SJSA1 (cell line): ENCODE results near the gene THSD4. TPM values are rescaled to one million over a fixed set of nuclear protein-coding genes. Genes with fewer than 3 reads are reported as not detected.

Source experiments
- DNase-seq, 2 experiments: peaks; one replicate each; pipeline ENCODE4 v3.0.0-alpha.2; 2015 to 2020; ENCODE audit warnings: low spot score in 2 of 2, low read depth in 1 of 2
- H3K27ac ChIP-seq: fragments of 250-450 bp; sonication (Bioruptor Pico); 2 replicates; pipeline ENCODE4 v1.5.1; 2020; ENCODE audit warnings: mild to moderate bottlenecking, moderate library complexity
- H3K27me3 ChIP-seq: fragments of 250-450 bp; sonication (Bioruptor Pico); replicated peaks from 2 replicates; pipeline ENCODE4 v1.5.1; 2020; ENCODE audit warnings: mild to moderate bottlenecking, moderate library complexity
- H3K36me3 ChIP-seq: fragments of 250-450 bp; sonication (Bioruptor Pico); 2 replicates; pipeline ENCODE4 v1.5.1; 2020; ENCODE audit warnings: mild to moderate bottlenecking
- H3K4me1 ChIP-seq: fragments of 250-450 bp; sonication (Bioruptor Pico); replicated peaks from 2 replicates; pipeline ENCODE4 v1.6.1; 2021; ENCODE audit warnings: mild to moderate bottlenecking
- H3K4me3 ChIP-seq: fragments of 250-450 bp; sonication (Bioruptor Pico); 2 replicates; pipeline ENCODE4 v1.5.1; 2020; ENCODE audit warnings: mild to moderate bottlenecking
- H3K9me3 ChIP-seq: fragments of 250-450 bp; sonication (Bioruptor Pico); replicated peaks from 2 replicates; pipeline ENCODE4 v1.5.1; 2020; ENCODE audit warnings: mild to moderate bottlenecking
- total RNA-seq: library from RNA; depleted of rRNA; stranded (reverse); fragments of >200 nt; shearing (Covaris generic); gene quantifications from 2 replicates; pipeline ENCODE4 v1.2.3, GENCODE V29; 2014; rRNA removed

Gene THSD4
- total RNA-seq, 1 experiment from 2014 or later: 14.6 TPM

DNA sequence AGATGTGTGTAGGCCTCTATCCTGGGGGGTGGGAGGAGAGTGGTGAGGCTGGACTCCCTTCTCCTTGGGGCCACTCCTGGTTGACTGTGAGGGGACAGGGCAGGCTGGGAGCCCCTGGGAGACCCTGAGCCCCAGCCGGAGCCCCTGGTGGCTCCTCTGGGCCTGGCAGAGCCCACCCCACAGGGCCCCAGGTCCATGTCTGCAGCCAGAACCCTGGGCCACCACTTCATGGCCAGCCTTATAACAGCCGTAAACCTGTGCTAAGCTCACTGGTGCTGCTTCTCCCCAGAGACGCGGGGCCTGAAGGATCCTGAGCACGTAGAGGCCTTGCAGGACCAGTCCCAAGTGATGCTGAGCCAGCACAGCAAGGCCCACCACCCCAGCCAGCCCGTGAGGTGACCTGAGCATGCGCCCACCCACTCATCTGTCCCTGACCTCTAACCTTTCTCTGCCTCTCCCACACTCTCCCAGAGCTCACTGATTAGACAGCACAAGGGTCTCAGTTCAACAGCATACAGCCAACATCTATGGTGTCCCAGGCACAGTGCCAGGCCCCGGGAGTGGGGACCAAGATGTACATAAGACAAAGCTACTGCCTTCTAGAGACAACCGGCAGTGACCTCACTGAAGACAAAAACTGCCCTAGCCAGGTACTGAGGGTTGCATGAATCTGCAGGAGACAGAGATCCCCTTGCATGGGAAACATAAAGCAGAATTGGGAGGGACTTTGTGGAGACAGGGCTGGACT, 698.6 kb downstream of the THSD4 start:
- H3K36me3 ChIP-seq: no peaks in the 10 kb centered on the region
- no peaks in the 10 kb centered on the region for H3K4me1 ChIP-seq
- DNase-seq: no peak
- H3K4me3 ChIP-seq: no peak overlapping the region
- H3K9me3 ChIP-seq: no peaks in the 10 kb centered on the region
- H3K27me3 ChIP-seq: no peaks in the 10 kb centered on the region
- H3K27ac ChIP-seq: no peak overlapping the region

DNA sequence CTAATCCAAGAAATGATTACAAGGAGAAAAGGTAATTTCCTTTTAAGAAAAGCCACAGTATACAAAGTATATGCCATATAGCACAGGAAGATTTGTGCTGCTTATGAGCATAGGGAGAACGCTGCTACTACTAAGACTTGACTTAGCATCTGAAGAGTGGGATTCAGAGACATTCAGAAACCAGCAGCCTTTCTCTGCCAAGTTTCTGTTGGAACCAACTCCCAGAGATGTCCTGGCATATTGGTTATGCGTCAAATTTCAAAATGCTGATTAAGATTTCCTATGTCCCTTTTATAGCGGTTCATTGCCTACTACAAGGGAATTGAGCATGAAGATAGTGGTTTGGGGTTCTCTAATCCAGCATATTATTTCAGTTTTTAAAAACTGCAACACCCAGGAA, 700.0 kb downstream of the THSD4 start:
- no peak overlapping the region for H3K27ac ChIP-seq
- H3K4me3 ChIP-seq: no peak overlapping the region
- no peaks in the 10 kb centered on the region for H3K4me1 ChIP-seq
- no peak for DNase-seq
- H3K27me3 ChIP-seq: no peaks in the 10 kb centered on the region
- no peaks in the 10 kb centered on the region for H3K36me3 ChIP-seq
- no peaks in the 10 kb centered on the region; the same call in 1 of the 2 replicates for H3K9me3 ChIP-seq

DNA sequence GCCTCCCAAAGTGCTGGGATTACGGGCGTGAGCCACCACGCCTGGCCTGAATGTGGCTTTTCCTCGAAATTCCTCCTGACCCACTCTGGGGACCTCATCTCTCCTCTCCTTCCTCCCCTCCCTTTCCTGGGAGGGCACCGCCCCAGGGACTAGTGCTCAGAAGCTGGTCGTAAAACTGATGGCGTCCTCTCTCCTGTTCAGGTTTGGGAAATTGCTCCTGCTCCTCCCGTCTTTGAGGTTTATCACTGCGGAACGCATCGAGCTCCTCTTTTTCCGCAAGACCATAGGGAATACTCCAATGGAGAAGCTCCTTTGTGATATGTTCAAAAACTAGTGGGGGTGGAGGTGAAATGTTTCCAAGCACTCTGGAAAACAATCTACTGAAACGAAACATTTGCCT, 702.1 kb downstream of the THSD4 start:
- Histone ChIP-seq H3K27me3 (no peaks in the 10 kb centered on the region), H3K36me3 (no peaks in the 10 kb centered on the region), H3K4me3 (no peak overlapping the region), H3K27ac (no peak overlapping the region), H3K4me1 (no peaks in the 10 kb centered on the region), H3K9me3 (peaks cover 7% of the 10 kb centered on the region)
- DNase-seq: no peak

GRCh38 chr15:71820127-71820526, 704.9 kb downstream of the THSD4 start:
- Histone ChIP-seq H3K36me3 (no peaks in the 10 kb centered on the region; the same call in 1 of the 2 replicates), H3K9me3 (peaks cover 7% of the 10 kb centered on the region), H3K27me3 (no peaks in the 10 kb centered on the region), H3K4me1 (no peaks in the 10 kb centered on the region), H3K27ac (no peak overlapping the region), H3K4me3 (no peak overlapping the region)
- DNase-seq: no peak

GRCh38 chr15:71821547-71822129, 706.4 kb downstream of the THSD4 start:
- peaks cover 6% of the 10 kb centered on the region for H3K36me3 ChIP-seq
- no peak for DNase-seq
- peaks cover 7% of the 10 kb centered on the region for H3K9me3 ChIP-seq

DNA sequence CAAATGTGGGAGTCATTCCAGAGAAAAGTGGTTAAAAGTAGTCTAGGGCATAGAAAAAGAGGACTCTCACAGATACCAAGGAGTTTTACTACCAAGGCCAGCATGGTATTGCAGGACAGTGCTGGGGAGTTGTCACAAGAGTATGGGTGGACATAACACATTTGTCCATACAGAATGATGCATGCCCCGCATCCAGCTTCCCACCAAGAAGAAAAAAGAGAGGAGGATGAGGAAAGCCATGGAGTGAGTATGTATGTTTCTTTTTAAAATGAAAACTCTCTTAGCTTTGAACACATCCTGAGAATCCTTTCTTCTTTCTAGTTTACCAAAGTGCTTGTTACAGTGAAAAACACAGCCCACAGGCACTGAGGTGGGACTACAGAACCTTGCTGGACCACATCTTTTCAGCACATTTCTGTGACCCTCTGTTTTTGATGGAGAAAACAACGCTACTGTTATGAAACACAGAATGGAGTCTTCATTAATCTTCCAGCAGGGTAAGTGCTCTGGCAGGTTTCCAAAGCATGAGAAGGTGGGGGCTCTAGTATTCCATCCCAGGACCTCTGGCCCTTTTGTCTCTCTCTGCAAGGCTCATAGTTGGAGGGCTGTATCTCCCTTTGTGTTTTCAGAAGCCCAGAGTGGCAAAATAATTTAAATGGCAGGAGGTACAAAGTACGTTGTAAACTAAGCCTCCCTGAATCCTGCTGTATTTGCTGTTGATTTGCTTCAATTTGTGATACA, 707.8 kb downstream of the THSD4 start:
- no peak for DNase-seq
- Histone ChIP-seq H3K4me3 (no peak overlapping the region), H3K4me1 (no peaks in the 10 kb centered on the region), H3K9me3 (peaks cover 7% of the 10 kb centered on the region), H3K27ac (no peak overlapping the region), H3K36me3 (peaks cover 20% of the 10 kb centered on the region), H3K27me3 (no peaks in the 10 kb centered on the region)

More at GRCh38 chr15:71821547-71822129, 706.4 kb downstream of the THSD4 start:
- Histone ChIP-seq H3K4me3 (no peak overlapping the region), H3K27ac (no peak overlapping the region), H3K4me1 (no peaks in the 10 kb centered on the region), H3K27me3 (no peaks in the 10 kb centered on the region)

- Histone ChIP-seq H3K4me3 (no peak overlapping the region), H3K27ac (no peak overlapping the region), H3K4me1 (no peaks in the 10 kb centered on the region), H3K36me3 (peaks cover 24% of the 10 kb centered on the region), H3K27me3 (no peaks in the 10 kb centered on the region), H3K9me3 (peaks cover 7% of the 10 kb centered on the region)
- no peak for DNase-seq
These were observed 708.5 kb downstream of the THSD4 start for GRCh38 chr15:71823801-71824200.

DNA sequence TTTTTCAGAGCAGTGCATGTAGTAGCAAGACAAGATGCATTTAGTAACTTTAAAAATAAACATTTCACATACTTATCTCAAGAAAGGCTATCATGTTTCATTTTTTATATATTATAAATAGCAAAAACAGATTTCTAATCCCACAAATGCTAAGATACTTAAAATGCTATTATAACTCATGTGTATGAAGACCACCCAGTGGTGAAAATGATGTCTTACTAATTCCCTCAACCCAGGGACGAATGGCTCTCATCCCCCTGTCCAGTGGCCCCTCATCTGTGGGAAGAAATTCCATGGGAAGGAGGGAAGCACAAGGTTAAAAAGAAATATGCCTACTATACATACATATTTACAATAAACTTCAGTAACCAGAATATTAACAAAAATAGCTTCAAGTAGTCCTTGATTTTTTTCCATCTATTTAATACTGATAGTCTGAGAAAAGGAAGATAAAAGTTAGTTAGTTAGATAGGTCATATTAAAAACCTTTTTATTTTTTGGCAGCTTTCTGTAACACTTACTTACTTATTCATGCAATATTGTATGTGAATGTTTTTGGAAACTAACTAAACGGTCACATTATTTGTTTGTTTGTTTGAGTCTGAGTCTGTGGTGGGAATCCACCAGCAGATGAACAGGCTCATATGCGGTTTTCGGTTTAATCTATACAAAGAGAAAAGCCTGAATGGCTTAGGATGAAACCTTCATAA, 709.9 kb downstream of the THSD4 start:
- peaks cover 30% of the 10 kb centered on the region for H3K36me3 ChIP-seq
- no peak overlapping the region for H3K27ac ChIP-seq
- no peaks in the 10 kb centered on the region for H3K4me1 ChIP-seq
- no peak for DNase-seq
- no peak overlapping the region for H3K4me3 ChIP-seq
- H3K27me3 ChIP-seq: no peaks in the 10 kb centered on the region
- H3K9me3 ChIP-seq: peaks cover 7% of the 10 kb centered on the region

GRCh38 chr15:71826196-71826595, 710.9 kb downstream of the THSD4 start:
- Histone ChIP-seq H3K36me3 (peaks cover 30% of the 10 kb centered on the region), H3K27ac (no peak overlapping the region)
- DNase-seq: no peak

GRCh38 chr15:71830981-71831380, 715.7 kb downstream of the THSD4 start:
- no peak overlapping the region for H3K4me3 ChIP-seq
- no peaks in the 10 kb centered on the region for H3K27me3 ChIP-seq

More at GRCh38 chr15:71826196-71826595, 710.9 kb downstream of the THSD4 start:
- peaks cover 7% of the 10 kb centered on the region for H3K9me3 ChIP-seq
- no peak overlapping the region for H3K4me3 ChIP-seq
- no peaks in the 10 kb centered on the region for H3K4me1 ChIP-seq
- no peaks in the 10 kb centered on the region for H3K27me3 ChIP-seq

More at GRCh38 chr15:71830981-71831380, 715.7 kb downstream of the THSD4 start:
- H3K27ac ChIP-seq: no peak overlapping the region
- peaks cover 27% of the 10 kb centered on the region for H3K36me3 ChIP-seq
- no peaks in the 10 kb centered on the region for H3K4me1 ChIP-seq
- no peaks in the 10 kb centered on the region for H3K9me3 ChIP-seq
- no peak for DNase-seq

Other genes starting within 250 kb of the THSD4 start
- 3.9 and 10.7 TPM in 2 replicates for gene THAP10, start 223.0 kb upstream of the THSD4 start, total RNA-seq
- 5.1 and 12.1 TPM in 2 replicates for gene LRRC49, start 222.6 kb upstream of the THSD4 start, total RNA-seq